Activated CD8-positive, alpha-beta memory T cell treated with anti-CD3 and anti-CD28 coated beads, Interleukin-2, amount 10 ng/mL, durations not matched to agents 7 days and 5 days (primary cell): ENCODE data around the gene NR6A1. TPM values are rescaled to one million over a fixed set of nuclear protein-coding genes. Genes with fewer than 3 reads are reported as not detected.
"Not testable (repeated sequence)": the region's sequence is repeated elsewhere in the genome, so short reads cannot be mapped to it uniquely, and the experiment has no call there.

Experiments used
- ATAC-seq: fragments of 150-1000 bp; cut with Tn5 transposase; one replicate; pipeline ENCODE4 v1.10.0; 2021; ENCODE audit warnings: moderate library complexity
- CTCF ChIA-PET: fragments of 350-600 bp; sonication (Branson Sonifier 250); formaldehyde crosslinking; loops from one replicate; lab custom pipeline; 2021; ENCODE audit warnings: antibody characterized with exemption; lab: Charles Lee
- DNase-seq: peaks from one replicate; pipeline ENCODE4 v3.0.0-alpha.2; 2020
- H3K27ac Mint-ChIP-seq: one replicate; pipeline ENCODE4 v1.8.0; 2021; ENCODE audit warnings: mild to moderate bottlenecking, mixed read lengths
- H3K27me3 Mint-ChIP-seq: one replicate; pipeline ENCODE4 v1.8.0; 2021; ENCODE audit warnings: mixed read lengths
- H3K36me3 Mint-ChIP-seq: one replicate; pipeline ENCODE4 v1.8.0; 2021; ENCODE audit warnings: mild to moderate bottlenecking, mixed read lengths
- H3K4me1 Mint-ChIP-seq: one replicate; pipeline ENCODE4 v1.8.0; 2021; ENCODE audit warnings: mixed read lengths
- H3K4me3 Mint-ChIP-seq: one replicate; pipeline ENCODE4 v1.8.0; 2021; ENCODE audit warnings: mild to moderate bottlenecking, moderate library complexity, mixed read lengths
- H3K9me3 Mint-ChIP-seq: one replicate; pipeline ENCODE4 v1.8.0; 2022; ENCODE audit warnings: low read depth, mixed read lengths
- total RNA-seq, 2 experiments: library from RNA; stranded (reverse); gene quantifications; one replicate each; pipeline ENCODE4 v1.2.3, GENCODE V29; 2021

NR6A1 gene
- total RNA-seq, 2 experiments from 2014 or later = 0.44 to 1.2 TPM

GRCh38 chr9:124623966-124624734, 147.0 kb downstream of the NR6A1 start:
- Mint-ChIP-seq H3K9me3 (no peaks in the 10 kb centered on the region), H3K27ac (no peak overlapping the region)
- CTCF ChIA-PET = interaction anchor here (0.6 to 1.5 kb wide), 5 partner anchors 11 to 86 kb away, joined by 3 to 5 read pairs (median 3); no protein-coding TSS in a partner anchor

GRCh38 chr9:124622882-124623281, 148.2 kb downstream of the NR6A1 start:
- Mint-ChIP-seq H3K9me3 (no peaks in the 10 kb centered on the region), H3K4me3 (no peak overlapping the region), H3K36me3 (no peaks in the 10 kb centered on the region), H3K4me1 (peaks cover 2% of the 10 kb centered on the region), H3K27ac (no peak overlapping the region), H3K27me3 (peaks cover 19% of the 10 kb centered on the region)
- DNase-seq (no peak), ATAC-seq (no peak)
- CTCF ChIA-PET = interaction anchor here (0.9 to 1.1 kb wide), 3 partner anchors 8 to 15 kb away, joined by 3 read pairs; no protein-coding TSS in a partner anchor

More at GRCh38 chr9:124623966-124624734, 147.0 kb downstream of the NR6A1 start:
- peaks cover 19% of the 10 kb centered on the region for H3K27me3 Mint-ChIP-seq
- H3K4me3 Mint-ChIP-seq = no peak overlapping the region
- DNase-seq (no peak), ATAC-seq (no peak)
- no peaks in the 10 kb centered on the region for H3K36me3 Mint-ChIP-seq
- H3K4me1 Mint-ChIP-seq = peaks cover 2% of the 10 kb centered on the region

DNA sequence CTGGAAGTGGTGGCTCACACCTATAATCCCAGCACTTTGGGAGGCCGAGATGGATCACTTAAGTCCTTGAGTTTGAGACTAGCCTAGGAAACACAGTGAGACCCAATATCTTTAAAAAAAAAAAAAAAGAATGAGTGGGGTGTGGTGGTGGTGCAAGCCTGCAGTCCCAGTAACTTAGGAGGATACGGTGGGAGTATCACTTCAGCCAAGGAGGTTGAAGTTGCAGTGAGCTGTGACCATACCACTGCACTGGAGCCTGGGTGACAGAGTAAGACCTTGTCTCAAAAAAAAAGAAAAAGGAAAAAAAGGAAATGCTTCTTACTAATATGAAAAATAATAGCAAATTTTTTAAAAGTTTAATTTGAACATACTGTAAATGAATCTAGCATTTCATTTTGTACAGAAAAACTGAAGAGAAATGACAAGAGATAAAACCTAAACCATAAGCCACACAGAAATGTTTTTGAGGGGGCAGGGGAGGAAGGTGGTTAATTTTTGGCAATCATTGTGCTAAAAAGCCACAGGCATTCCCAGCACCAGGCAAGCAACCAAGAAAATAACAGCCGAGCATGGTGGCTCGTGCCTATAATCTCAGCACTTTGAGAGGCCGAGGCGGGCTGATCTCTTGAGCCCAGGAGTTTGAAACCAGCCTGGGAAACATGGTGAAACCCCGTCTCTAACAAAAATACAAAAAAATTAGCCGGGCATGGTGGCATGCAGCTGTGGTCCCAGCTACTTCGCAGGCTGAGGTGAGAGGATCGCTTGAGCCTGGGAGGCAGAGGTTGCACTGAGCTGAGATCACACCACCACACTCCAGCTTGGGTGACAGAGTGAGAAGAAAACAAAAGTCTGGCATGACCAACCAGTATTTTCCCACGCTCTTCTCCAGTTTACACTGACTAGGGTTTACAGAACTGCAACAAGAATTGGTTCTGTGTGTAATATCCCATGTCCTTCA, 149.5 kb downstream of the NR6A1 start:
- H3K27me3 Mint-ChIP-seq = peaks cover 23% of the 10 kb centered on the region
- ATAC-seq (no peak), DNase-seq (no peak)
- peaks cover 2% of the 10 kb centered on the region for H3K4me1 Mint-ChIP-seq
- CTCF ChIA-PET = interaction anchor here (0.9 to 1.1 kb wide), 3 partner anchors 7 to 14 kb away, joined by 3 read pairs; no protein-coding TSS in a partner anchor
- no peak overlapping the region for H3K4me3 Mint-ChIP-seq
- H3K27ac Mint-ChIP-seq = no peak overlapping the region
- H3K36me3 Mint-ChIP-seq = no peaks in the 10 kb centered on the region
- H3K9me3 Mint-ChIP-seq = no peaks in the 10 kb centered on the region

DNA sequence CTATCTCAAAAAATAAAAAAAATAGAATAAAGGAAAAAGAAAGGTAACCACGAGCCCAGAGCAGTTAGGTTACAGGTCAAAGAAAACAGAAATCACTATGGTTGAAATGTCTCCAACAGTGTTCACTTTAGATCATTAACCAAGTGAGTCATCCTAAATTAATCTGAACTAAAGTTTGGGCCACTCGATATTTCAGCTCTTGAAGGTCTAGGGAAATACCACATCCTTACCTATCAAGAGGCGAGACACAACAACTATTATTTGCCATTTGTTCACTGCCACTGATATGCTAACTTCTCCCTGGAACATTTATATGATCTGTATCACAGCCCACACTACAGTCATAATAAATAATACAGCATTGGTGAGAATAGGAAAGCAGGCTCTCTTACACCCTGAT, 152.6 kb downstream of the NR6A1 start:
- no peak overlapping the region for H3K27ac Mint-ChIP-seq
- DNase-seq (no peak), ATAC-seq (no peak)
- H3K4me3 Mint-ChIP-seq = no peak overlapping the region
- no peaks in the 10 kb centered on the region for H3K9me3 Mint-ChIP-seq
- no peaks in the 10 kb centered on the region for H3K4me1 Mint-ChIP-seq
- CTCF ChIA-PET = interaction anchor here (1.4 to 4.5 kb wide), 10 partner anchors 23 to 126 kb away, joined by 3 to 63 read pairs (median 6); no protein-coding TSS in a partner anchor
- H3K27me3 Mint-ChIP-seq = peaks cover 18% of the 10 kb centered on the region
- H3K36me3 Mint-ChIP-seq = no peaks in the 10 kb centered on the region

GRCh38 chr9:124617477-124618141, 153.5 kb downstream of the NR6A1 start:
- Mint-ChIP-seq H3K27ac (no peak overlapping the region), H3K36me3 (no peaks in the 10 kb centered on the region), H3K9me3 (no peaks in the 10 kb centered on the region), H3K4me3 (no peak overlapping the region), H3K27me3 (peaks cover 15% of the 10 kb centered on the region), H3K4me1 (no peaks in the 10 kb centered on the region)
- CTCF ChIA-PET = interaction anchor here (0.6 to 4.5 kb wide), 30 partner anchors 9 to 232 kb away, joined by 3 to 63 read pairs (median 4); no protein-coding TSS in a partner anchor
- peak; percentile 80 for DNase-seq
- ATAC-seq = peak; percentile 85

GRCh38 chr9:124616961-124617360, 154.2 kb downstream of the NR6A1 start:
- ATAC-seq (no peak), DNase-seq (no peak)
- H3K4me3 Mint-ChIP-seq = no peak overlapping the region
- H3K4me1 Mint-ChIP-seq = no peaks in the 10 kb centered on the region
- peaks cover 12% of the 10 kb centered on the region for H3K27me3 Mint-ChIP-seq
- H3K9me3 Mint-ChIP-seq = no peaks in the 10 kb centered on the region
- no peak overlapping the region for H3K27ac Mint-ChIP-seq
- H3K36me3 Mint-ChIP-seq = no peaks in the 10 kb centered on the region
- CTCF ChIA-PET = interaction anchor here (0.6 to 4.5 kb wide), 30 partner anchors 8 to 233 kb away, joined by 3 to 63 read pairs (median 4); no protein-coding TSS in a partner anchor

DNA sequence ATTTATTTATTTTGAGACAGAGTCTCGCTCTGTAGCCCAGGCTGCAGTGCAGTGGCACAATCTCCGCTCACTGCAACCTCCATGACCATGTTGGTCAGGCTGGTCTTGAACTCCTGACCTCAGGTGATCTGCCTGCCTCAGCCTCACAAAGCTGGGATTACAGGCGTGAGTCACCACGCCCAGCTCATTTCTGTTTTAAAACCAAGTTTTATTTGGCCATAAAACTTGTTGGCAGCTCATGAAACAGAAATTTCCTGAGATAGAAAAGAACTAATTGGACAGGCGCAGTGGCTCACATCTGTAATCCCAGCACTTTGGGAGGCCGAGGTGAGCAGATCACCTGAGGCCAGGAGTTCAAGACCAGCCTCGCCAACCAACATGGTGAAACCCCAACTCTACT, 155.3 kb downstream of the NR6A1 start:
- not testable (repeated sequence) for H3K9me3 Mint-ChIP-seq, H3K4me3 Mint-ChIP-seq, DNase-seq, H3K27ac Mint-ChIP-seq, ATAC-seq, H3K4me1 Mint-ChIP-seq, H3K36me3 Mint-ChIP-seq
- CTCF ChIA-PET = interaction anchor here (4.5 kb wide), 1 partner anchor 96 kb away, joined by 63 read pairs; no protein-coding TSS in a partner anchor
- H3K27me3 Mint-ChIP-seq = peaks cover 12% of the 10 kb centered on the region

- Mint-ChIP-seq H3K36me3 (no peaks in the 10 kb centered on the region), H3K4me3 (no peak overlapping the region), H3K9me3 (no peaks in the 10 kb centered on the region), H3K4me1 (no peaks in the 10 kb centered on the region), H3K27me3 (peaks cover 16% of the 10 kb centered on the region), H3K27ac (no peak overlapping the region)
- CTCF ChIA-PET = interaction anchor here (1.5 to 4.5 kb wide), 3 partner anchors 44 to 97 kb away, joined by 3 to 63 read pairs (median 20); no protein-coding TSS in a partner anchor
- ATAC-seq (no peak), DNase-seq (no peak)
These were observed 155.9 kb downstream of the NR6A1 start for GRCh38 chr9:124615100-124615742.

GRCh38 chr9:124613849-124614248, 157.3 kb downstream of the NR6A1 start:
- DNase-seq (no peak), ATAC-seq (no peak)
- no peaks in the 10 kb centered on the region for H3K36me3 Mint-ChIP-seq
- H3K4me3 Mint-ChIP-seq = no peak overlapping the region
- H3K9me3 Mint-ChIP-seq = no peaks in the 10 kb centered on the region
- peaks cover 20% of the 10 kb centered on the region for H3K27me3 Mint-ChIP-seq
- no peak overlapping the region for H3K27ac Mint-ChIP-seq
- CTCF ChIA-PET = interaction anchor here (1.2 to 2.5 kb wide), 4 partner anchors 8 to 98 kb away, joined by 3 to 20 read pairs (median 4); no protein-coding TSS in a partner anchor
- H3K4me1 Mint-ChIP-seq = no peaks in the 10 kb centered on the region

- no peaks in the 10 kb centered on the region for H3K9me3 Mint-ChIP-seq
- H3K4me3 Mint-ChIP-seq = no peak overlapping the region
- CTCF ChIA-PET = no interaction called here
- H3K4me1 Mint-ChIP-seq = no peaks in the 10 kb centered on the region
- ATAC-seq (no peak), DNase-seq (no peak)
- peaks cover 25% of the 10 kb centered on the region for H3K27me3 Mint-ChIP-seq
- H3K27ac Mint-ChIP-seq = no peak overlapping the region
- H3K36me3 Mint-ChIP-seq = no peaks in the 10 kb centered on the region
These were observed 160.0 kb downstream of the NR6A1 start for GRCh38 chr9:124611106-124611505.

DNA sequence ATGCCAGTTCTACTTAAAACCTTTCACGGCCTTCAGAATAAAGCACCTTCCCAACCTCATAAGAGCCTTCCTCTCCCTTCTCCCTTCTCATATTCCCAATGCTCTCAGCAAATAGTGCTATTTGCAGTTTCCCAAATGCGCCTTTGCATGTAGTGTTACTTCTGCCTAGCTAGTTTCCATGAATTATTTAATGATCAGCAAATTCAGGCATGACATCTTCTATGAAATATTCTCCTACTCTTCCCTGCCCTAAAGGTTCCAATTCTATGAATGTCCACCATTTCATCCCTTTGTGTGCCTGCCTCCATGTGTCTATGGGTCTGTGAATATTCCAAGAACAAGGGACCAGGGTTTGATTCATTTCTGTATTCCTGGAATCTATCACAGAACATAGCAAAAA, 165.1 kb downstream of the NR6A1 start:
- no peak overlapping the region for H3K4me3 Mint-ChIP-seq
- ATAC-seq (no peak), DNase-seq (no peak)
- no peaks in the 10 kb centered on the region for H3K36me3 Mint-ChIP-seq
- H3K27ac Mint-ChIP-seq = no peak overlapping the region
- CTCF ChIA-PET = interaction anchor here (1.4 kb wide), 1 partner anchor 69 kb away, joined by 3 read pairs; no protein-coding TSS in a partner anchor
- no peaks in the 10 kb centered on the region for H3K9me3 Mint-ChIP-seq
- no peaks in the 10 kb centered on the region for H3K4me1 Mint-ChIP-seq
- peaks cover 37% of the 10 kb centered on the region for H3K27me3 Mint-ChIP-seq

- Mint-ChIP-seq H3K4me1 (no peaks in the 10 kb centered on the region), H3K4me3 (no peak overlapping the region), H3K36me3 (no peaks in the 10 kb centered on the region), H3K27me3 (peaks cover 36% of the 10 kb centered on the region), H3K9me3 (no peaks in the 10 kb centered on the region), H3K27ac (no peak overlapping the region)
- DNase-seq (no peak), ATAC-seq (no peak)
- CTCF ChIA-PET = no interaction called here
These were observed 165.9 kb downstream of the NR6A1 start for GRCh38 chr9:124605258-124605657.
